Natural killer cell treated with Interleukin-12 subunit alpha and Interleukin-12 subunit beta and Interleukin-15 and Interleukin-18, amount 100 ng/mL, for 72 hours (primary cell): ENCODE results near the gene MTHFD1L. TPM values are rescaled to one million over a fixed set of nuclear protein-coding genes. Genes with fewer than 3 reads are reported as not detected.

Source experiments
- ATAC-seq, 2 donors: fragments of 150-1000 bp; cut with Tn5 transposase in 1 of 2; sonication (Bioruptor Pico), chemical (Tn5 transposase) in 1 of 2; 2 replicates each; pipeline ENCODE4 v1.10.0; 2021
- DNase-seq: peaks from one replicate; pipeline ENCODE4 v3.0.0; 2022; ENCODE audit warnings: low spot score
- H3K27ac Mint-ChIP-seq, 2 donors: 1 replicate in 1 of 2; 2 replicates in 1 of 2; pipeline ENCODE4 v1.8.0; 2022; ENCODE audit warnings: mixed read lengths in 2 of 2, mild to moderate bottlenecking in 1 of 2, moderate library complexity in 1 of 2
- H3K27me3 Mint-ChIP-seq, 2 donors: 1 replicate in 1 of 2; 2 replicates in 1 of 2; pipeline ENCODE4 v1.8.0; 2022; ENCODE audit warnings: mixed read lengths in 2 of 2
- H3K36me3 Mint-ChIP-seq: one replicate; pipeline ENCODE4 v1.8.0; 2022; ENCODE audit warnings: mixed read lengths
- H3K4me1 Mint-ChIP-seq, 2 donors: 1 replicate in 1 of 2; 2 replicates in 1 of 2; pipeline ENCODE4 v1.8.0; 2022; ENCODE audit warnings: low read depth in 2 of 2, mixed read lengths in 2 of 2, mild to moderate bottlenecking in 1 of 2
- H3K4me3 Mint-ChIP-seq: one replicate; pipeline ENCODE4 v1.8.0; 2022; ENCODE audit warnings: mixed read lengths
- H3K9me3 Mint-ChIP-seq: 2 replicates; pipeline ENCODE4 v1.8.0; 2022; ENCODE audit warnings: mixed read lengths
- total RNA-seq, 2 donors: library from RNA; stranded (reverse); gene quantifications; one replicate each; pipeline ENCODE4 v1.2.3, GENCODE V29; 2022

MTHFD1L gene
- total RNA-seq, 2 donors from 2014 or later = 47.2 to 119 TPM

GRCh38 chr6:150940941-150941340, 75.4 kb downstream of the MTHFD1L start:
- Mint-ChIP-seq H3K27ac (no peak overlapping the region), H3K4me1 (no peaks in the 10 kb centered on the region), H3K27me3 (no peaks in the 10 kb centered on the region), H3K4me3 (no peak overlapping the region), H3K36me3 (peaks cover 4% of the 10 kb centered on the region), H3K9me3 (no peaks in the 10 kb centered on the region)
- ATAC-seq (no peak), DNase-seq (no peak)

GRCh38 chr6:150949526-150949925, 84.0 kb downstream of the MTHFD1L start:
- Mint-ChIP-seq H3K36me3 (peaks cover 21% of the 10 kb centered on the region), H3K9me3 (no peaks in the 10 kb centered on the region)

GRCh38 chr6:150953851-150954250, 88.3 kb downstream of the MTHFD1L start:
- peaks cover 21% of the 10 kb centered on the region for H3K36me3 Mint-ChIP-seq
- H3K9me3 Mint-ChIP-seq = no peaks in the 10 kb centered on the region
- H3K4me3 Mint-ChIP-seq = no peak overlapping the region
- H3K27ac Mint-ChIP-seq = no peak overlapping the region
- DNase-seq (no peak), ATAC-seq (no peak)
- H3K4me1 Mint-ChIP-seq = no peaks in the 10 kb centered on the region
- no peaks in the 10 kb centered on the region for H3K27me3 Mint-ChIP-seq

More at GRCh38 chr6:150949526-150949925, 84.0 kb downstream of the MTHFD1L start:
- ATAC-seq (no peak), DNase-seq (no peak)
- Mint-ChIP-seq H3K27me3 (no peaks in the 10 kb centered on the region), H3K4me3 (no peak overlapping the region), H3K4me1 (no peaks in the 10 kb centered on the region), H3K27ac (no peak overlapping the region)

GRCh38 chr6:150959166-150959565, 93.7 kb downstream of the MTHFD1L start:
- no peak overlapping the region for H3K27ac Mint-ChIP-seq
- DNase-seq (no peak), ATAC-seq (no peak)
- H3K9me3 Mint-ChIP-seq = no peaks in the 10 kb centered on the region
- H3K27me3 Mint-ChIP-seq = no peaks in the 10 kb centered on the region
- no peaks in the 10 kb centered on the region for H3K4me1 Mint-ChIP-seq
- no peak overlapping the region for H3K4me3 Mint-ChIP-seq
- H3K36me3 Mint-ChIP-seq = no peaks in the 10 kb centered on the region

DNA sequence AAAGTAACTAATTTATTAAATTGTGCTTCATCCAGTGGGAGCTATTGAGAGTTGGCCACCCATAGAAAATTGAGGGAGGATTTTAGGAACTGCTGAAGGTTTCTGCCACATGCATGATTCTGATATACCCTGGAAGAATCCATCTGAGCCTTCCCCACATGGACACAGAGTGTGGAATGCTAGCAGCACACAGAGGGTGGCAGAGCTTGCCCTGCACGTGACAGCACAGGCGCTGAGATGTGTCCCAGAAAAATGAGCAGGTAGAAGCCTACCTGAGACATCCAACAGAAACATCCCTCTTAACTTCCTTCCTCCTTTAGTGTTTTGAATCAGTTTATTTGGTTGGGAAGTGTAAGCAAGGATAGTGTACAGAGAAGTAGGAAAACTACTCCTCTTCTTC, 96.9 kb downstream of the MTHFD1L start:
- DNase-seq (no peak), ATAC-seq (no peak)
- Mint-ChIP-seq H3K27me3 (no peaks in the 10 kb centered on the region), H3K27ac (no peak overlapping the region), H3K36me3 (no peaks in the 10 kb centered on the region), H3K4me3 (no peak overlapping the region), H3K4me1 (no peaks in the 10 kb centered on the region), H3K9me3 (no peaks in the 10 kb centered on the region)

GRCh38 chr6:150964765-150965164, 99.3 kb downstream of the MTHFD1L start:
- DNase-seq (no peak), ATAC-seq (no peak)
- Mint-ChIP-seq H3K27me3 (no peaks in the 10 kb centered on the region), H3K4me1 (no peaks in the 10 kb centered on the region), H3K27ac (no peak overlapping the region), H3K4me3 (no peak overlapping the region), H3K9me3 (no peaks in the 10 kb centered on the region), H3K36me3 (no peaks in the 10 kb centered on the region)

GRCh38 chr6:150966786-150967185, 101.3 kb downstream of the MTHFD1L start:
- no peak overlapping the region for H3K4me3 Mint-ChIP-seq
- no peak for DNase-seq
- no peak for ATAC-seq
- no peaks in the 10 kb centered on the region for H3K36me3 Mint-ChIP-seq
- no peaks in the 10 kb centered on the region for H3K4me1 Mint-ChIP-seq
- no peak overlapping the region for H3K27ac Mint-ChIP-seq
- H3K9me3 Mint-ChIP-seq = no peaks in the 10 kb centered on the region
- no peaks in the 10 kb centered on the region for H3K27me3 Mint-ChIP-seq

DNA sequence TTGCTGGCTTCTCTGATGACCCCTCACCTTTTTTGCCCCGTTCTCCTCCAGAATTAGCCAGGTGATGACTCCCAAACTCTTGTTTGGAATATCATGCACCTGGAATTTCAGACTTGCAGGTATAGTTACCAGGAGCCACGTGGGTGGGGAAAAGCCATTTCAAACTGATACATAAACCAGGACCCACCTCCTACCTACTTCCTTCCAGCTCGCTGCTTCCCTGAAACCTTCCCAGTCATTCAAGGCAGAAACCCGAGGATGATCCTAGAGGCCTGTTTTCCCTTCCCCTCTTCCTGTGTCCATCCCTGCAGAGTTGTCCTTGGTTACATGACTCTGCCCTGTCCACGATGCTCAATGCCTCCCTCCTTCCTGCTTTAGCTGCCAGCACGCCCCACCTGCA, 101.9 kb downstream of the MTHFD1L start:
- Mint-ChIP-seq H3K36me3 (no peaks in the 10 kb centered on the region), H3K4me3 (no peak overlapping the region), H3K4me1 (no peaks in the 10 kb centered on the region), H3K27me3 (no peaks in the 10 kb centered on the region), H3K27ac (no peak overlapping the region), H3K9me3 (no peaks in the 10 kb centered on the region)
- DNase-seq (no peak), ATAC-seq (no peak)

GRCh38 chr6:150967910-150968309, 102.4 kb downstream of the MTHFD1L start:
- ATAC-seq = no peak

DNA sequence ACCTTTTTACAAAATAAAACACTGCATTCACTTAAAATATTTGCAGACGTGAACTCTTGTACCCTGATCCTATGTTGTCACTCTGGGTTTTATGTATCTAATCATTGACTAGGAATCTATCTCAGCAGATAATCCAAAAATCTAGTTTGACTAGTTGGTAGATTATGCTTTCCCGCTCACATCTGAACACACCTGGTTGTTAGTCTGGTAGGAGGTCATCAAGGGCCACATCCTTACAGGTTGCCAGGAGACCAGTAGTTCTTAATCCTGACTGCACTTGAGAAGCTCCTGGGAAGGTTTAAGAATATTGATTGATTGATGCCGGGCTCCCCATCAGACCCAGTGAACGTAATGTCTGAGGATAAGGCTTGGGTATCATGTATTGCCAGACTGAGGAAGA, 104.4 kb downstream of the MTHFD1L start:
- H3K36me3 Mint-ChIP-seq = no peaks in the 10 kb centered on the region

More at GRCh38 chr6:150967910-150968309, 102.4 kb downstream of the MTHFD1L start:
- no peak overlapping the region for H3K27ac Mint-ChIP-seq
- H3K4me1 Mint-ChIP-seq = no peaks in the 10 kb centered on the region
- H3K9me3 Mint-ChIP-seq = no peaks in the 10 kb centered on the region
- no peak for DNase-seq
- no peaks in the 10 kb centered on the region for H3K36me3 Mint-ChIP-seq
- H3K4me3 Mint-ChIP-seq = no peak overlapping the region
- H3K27me3 Mint-ChIP-seq = no peaks in the 10 kb centered on the region

DNA sequence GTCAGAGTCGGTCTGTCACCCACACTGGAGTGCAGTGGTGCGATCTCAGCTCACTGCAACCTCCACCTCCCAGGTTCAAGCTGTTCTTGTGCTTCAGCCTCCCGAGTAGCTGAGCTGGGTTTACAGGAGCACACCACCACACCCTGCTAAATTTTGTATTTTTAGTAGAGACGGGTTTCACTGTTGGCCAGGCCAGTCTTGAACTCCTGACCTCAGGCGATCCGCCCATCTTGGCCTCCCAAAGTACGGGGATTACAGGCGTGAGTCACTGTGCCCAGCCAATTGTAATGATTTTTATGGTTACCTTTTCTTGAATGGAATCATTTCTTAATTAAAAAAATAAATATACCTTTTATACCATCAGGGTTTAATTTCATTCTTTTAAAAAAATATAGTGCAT, 105.7 kb downstream of the MTHFD1L start:
- DNase-seq = no peak
- H3K27ac Mint-ChIP-seq = no peak overlapping the region
- H3K36me3 Mint-ChIP-seq = no peaks in the 10 kb centered on the region
- H3K27me3 Mint-ChIP-seq = no peaks in the 10 kb centered on the region
- H3K4me1 Mint-ChIP-seq = no peaks in the 10 kb centered on the region
- no peak overlapping the region for H3K4me3 Mint-ChIP-seq
- ATAC-seq = no peak
- no peaks in the 10 kb centered on the region for H3K9me3 Mint-ChIP-seq

More for the DNA sequence above, 104.4 kb downstream of the MTHFD1L start:
- no peak for DNase-seq
- no peaks in the 10 kb centered on the region for H3K27me3 Mint-ChIP-seq
- no peaks in the 10 kb centered on the region for H3K9me3 Mint-ChIP-seq
- no peak overlapping the region for H3K27ac Mint-ChIP-seq
- no peak for ATAC-seq
- no peak overlapping the region for H3K4me3 Mint-ChIP-seq
- no peaks in the 10 kb centered on the region for H3K4me1 Mint-ChIP-seq

DNA sequence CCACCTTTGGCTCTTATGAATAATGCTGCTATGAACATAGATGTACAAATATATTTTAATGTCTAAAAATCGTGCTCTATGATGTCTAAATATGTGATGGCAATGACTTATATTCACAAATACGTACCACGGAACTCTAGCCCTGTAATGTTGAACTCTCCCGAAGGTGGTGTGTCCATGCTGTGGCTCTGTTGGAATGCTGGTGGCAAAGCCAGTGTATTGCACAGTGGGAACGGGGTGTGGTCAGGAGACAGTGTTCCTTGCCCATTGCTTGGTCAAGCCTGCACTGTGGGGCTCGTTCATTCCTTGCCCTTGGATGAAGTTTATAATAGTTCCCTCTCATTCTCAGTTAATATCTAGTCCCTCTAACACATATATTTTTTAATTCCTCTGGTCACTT, 109.6 kb downstream of the MTHFD1L start:
- no peaks in the 10 kb centered on the region for H3K4me1 Mint-ChIP-seq
- DNase-seq (no peak), ATAC-seq (no peak)
- H3K9me3 Mint-ChIP-seq = no peaks in the 10 kb centered on the region
- no peaks in the 10 kb centered on the region for H3K36me3 Mint-ChIP-seq
- H3K4me3 Mint-ChIP-seq = no peak overlapping the region
- no peaks in the 10 kb centered on the region for H3K27me3 Mint-ChIP-seq
- no peak overlapping the region for H3K27ac Mint-ChIP-seq

GRCh38 chr6:150977281-150977680, 111.8 kb downstream of the MTHFD1L start:
- no peak for ATAC-seq
- H3K9me3 Mint-ChIP-seq = no peaks in the 10 kb centered on the region
- no peak overlapping the region for H3K27ac Mint-ChIP-seq
- no peak for DNase-seq
- no peaks in the 10 kb centered on the region for H3K4me1 Mint-ChIP-seq
- H3K36me3 Mint-ChIP-seq = no peaks in the 10 kb centered on the region
- no peak overlapping the region for H3K4me3 Mint-ChIP-seq
- H3K27me3 Mint-ChIP-seq = no peaks in the 10 kb centered on the region

GRCh38 chr6:150978624-150979023, 113.1 kb downstream of the MTHFD1L start:
- Mint-ChIP-seq H3K4me3 (no peak overlapping the region), H3K9me3 (no peaks in the 10 kb centered on the region), H3K36me3 (no peaks in the 10 kb centered on the region), H3K27me3 (no peaks in the 10 kb centered on the region), H3K27ac (no peak overlapping the region), H3K4me1 (no peaks in the 10 kb centered on the region)
- ATAC-seq = no peak
- no peak for DNase-seq

- Mint-ChIP-seq H3K4me1 (no peaks in the 10 kb centered on the region), H3K27ac (no peak overlapping the region), H3K9me3 (no peaks in the 10 kb centered on the region), H3K4me3 (no peak overlapping the region), H3K36me3 (no peaks in the 10 kb centered on the region), H3K27me3 (no peaks in the 10 kb centered on the region)
- no peak for DNase-seq
- no peak for ATAC-seq
Measured at GRCh38 chr6:150979826-150980350, 114.4 kb downstream of the MTHFD1L start.
